ENCODE data around the gene HACD2. TPM values are rescaled to one million over a fixed set of nuclear protein-coding genes. Genes with fewer than 3 reads are reported as not detected.
"Not testable (repeated sequence)": the region's sequence is repeated elsewhere in the genome, so short reads cannot be mapped to it uniquely, and the experiment has no call there.

HACD2 gene
- total and polyA plus RNA-seq, 9 donors = 9.6 to 16.1 (median 12.5) TPM

DNA sequence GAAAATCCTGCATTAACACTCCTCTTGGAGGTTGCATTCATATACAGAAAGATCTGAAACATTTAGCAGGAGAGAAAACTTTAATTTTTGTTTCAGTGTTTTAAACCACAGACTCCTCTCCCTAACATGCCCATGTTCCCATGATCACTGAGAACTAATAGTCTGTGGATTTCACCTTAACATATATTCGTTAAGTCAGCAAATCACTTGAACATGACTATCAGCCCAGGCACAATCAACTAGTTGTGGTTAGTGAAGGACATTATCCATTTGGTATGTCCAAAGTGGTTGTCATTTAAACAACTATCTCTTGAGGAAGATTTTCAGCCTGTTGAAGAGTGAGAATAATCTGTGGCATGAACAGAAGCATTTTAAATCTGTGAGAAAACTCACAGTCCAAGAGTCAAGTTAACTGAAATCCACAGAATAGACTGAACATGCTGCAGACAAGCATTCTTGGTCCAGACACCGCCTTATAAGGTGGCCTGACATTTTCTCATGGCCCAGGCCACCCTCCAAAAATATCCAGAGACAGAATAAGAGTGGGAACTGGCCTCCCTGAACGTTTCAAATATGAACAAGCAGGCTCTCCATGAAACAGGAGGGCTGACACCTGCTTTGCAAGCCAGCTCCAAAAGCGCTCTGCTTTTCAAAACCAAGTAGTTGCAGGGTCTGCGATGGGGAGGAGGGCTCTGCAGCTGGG, 96.1 kb downstream of the HACD2 start:
- H3K9me3 ChIP-seq (replicated peaks; ENCODE audit: control insufficient read depth, low read depth, low read length) = no peaks in the 10 kb centered on the region
- H3K27me3 ChIP-seq (ENCODE audit: control insufficient read depth, insufficient read depth, low read length) = no peaks in the 10 kb centered on the region
- H3K4me3 ChIP-seq (ENCODE audit: low read length) = no peak overlapping the region
- no peaks in the 10 kb centered on the region for H3K4me1 ChIP-seq (ENCODE audit: control insufficient read depth, insufficient read depth, low read length)
- DNase-seq = no peak
- WGBS (ENCODE audit: insufficient coverage) = 71% methylated on average over 1 of the region's 5 CpGs
- no peak overlapping the region for H3K27ac ChIP-seq (ENCODE audit: low read length)
- H3K36me3 ChIP-seq (ENCODE audit: control insufficient read depth, insufficient read depth, low read length) = peaks cover 3% of the 10 kb centered on the region

DNA sequence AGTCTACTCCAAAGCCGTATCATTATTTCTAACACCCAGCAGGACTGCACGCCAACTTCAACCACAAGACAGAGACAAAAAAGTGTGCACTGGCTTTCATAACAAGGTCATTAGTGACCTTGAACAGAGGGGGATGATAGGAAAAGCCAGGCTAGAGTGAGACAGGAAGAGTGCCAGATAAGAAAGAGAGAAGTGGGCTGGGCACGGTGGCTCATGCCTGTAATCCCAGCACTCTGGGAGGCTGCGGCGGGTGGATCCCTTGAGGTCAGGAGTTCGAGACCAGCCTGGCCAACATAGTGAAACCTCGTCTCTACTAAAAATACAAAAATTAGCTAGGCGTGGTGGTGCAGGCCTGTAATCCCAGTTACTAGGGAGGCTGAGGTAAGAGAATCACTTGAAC, 97.8 kb downstream of the HACD2 start:
- not testable (repeated sequence) for H3K36me3 ChIP-seq (ENCODE audit: control insufficient read depth, insufficient read depth, low read length); H3K4me3 ChIP-seq (ENCODE audit: low read length); H3K27me3 ChIP-seq (ENCODE audit: control insufficient read depth, insufficient read depth, low read length); H3K4me1 ChIP-seq (ENCODE audit: control insufficient read depth, insufficient read depth, low read length); H3K27ac ChIP-seq (ENCODE audit: low read length); DNase-seq; H3K9me3 ChIP-seq (replicated peaks; ENCODE audit: control insufficient read depth, low read depth, low read length)
- WGBS (ENCODE audit: insufficient coverage) = 100% methylated on average over 1 of the region's 8 CpGs

DNA sequence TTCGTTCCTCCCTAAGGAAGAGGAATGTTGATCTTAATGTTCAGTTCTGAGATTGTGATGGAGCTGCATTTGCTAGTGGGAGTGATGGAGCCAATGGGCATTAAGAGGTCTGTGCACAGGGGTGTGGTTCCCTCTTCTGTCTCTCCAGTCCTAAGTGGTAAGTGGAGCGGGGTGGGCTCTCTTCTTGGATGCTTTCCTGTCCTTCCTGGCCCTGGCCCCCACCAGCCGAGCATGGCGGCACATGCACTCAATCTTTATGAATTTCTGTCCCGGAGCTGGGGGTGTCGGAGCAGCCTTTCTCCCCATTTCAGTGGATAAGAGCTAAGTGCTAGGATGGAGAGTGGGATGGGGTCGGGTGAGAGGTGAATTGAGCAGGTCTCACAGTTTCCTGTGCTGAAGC, 98.4 kb downstream of the HACD2 start:
- 93% methylated on average over 3 of the region's 7 CpGs for WGBS (ENCODE audit: insufficient coverage)
- Histone ChIP-seq H3K4me1 (ENCODE audit: control insufficient read depth, insufficient read depth, low read length) (no peaks in the 10 kb centered on the region), H3K36me3 (ENCODE audit: control insufficient read depth, insufficient read depth, low read length) (peaks cover 3% of the 10 kb centered on the region), H3K9me3 (replicated peaks; ENCODE audit: control insufficient read depth, low read depth, low read length) (no peaks in the 10 kb centered on the region), H3K4me3 (ENCODE audit: low read length) (no peak overlapping the region), H3K27ac (ENCODE audit: low read length) (no peak overlapping the region), H3K27me3 (ENCODE audit: control insufficient read depth, insufficient read depth, low read length) (no peaks in the 10 kb centered on the region)
- DNase-seq = no peak

DNA sequence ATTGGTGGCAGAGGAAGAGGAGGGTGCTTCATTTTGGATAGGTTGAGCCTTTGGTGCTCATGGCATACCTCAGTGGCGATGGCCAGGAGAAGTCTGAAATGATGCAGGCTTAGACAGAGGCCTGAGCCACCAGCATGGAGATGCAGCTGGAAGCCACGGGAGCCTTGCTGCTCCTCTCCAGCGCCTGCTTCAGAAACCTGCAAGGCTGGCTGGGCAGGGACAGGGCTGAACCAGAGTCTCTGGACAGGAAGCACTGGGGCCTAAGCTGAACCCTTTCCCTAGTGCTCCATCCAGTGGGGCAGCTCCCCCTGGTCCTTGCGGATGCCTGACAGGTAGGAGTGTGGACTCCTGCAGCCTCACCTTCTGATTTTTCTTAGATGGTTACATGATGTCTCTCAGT, 99.3 kb downstream of the HACD2 start:
- 65% methylated on average over 3 of the region's 4 CpGs for WGBS (ENCODE audit: insufficient coverage)
- H3K4me1 ChIP-seq (ENCODE audit: control insufficient read depth, insufficient read depth, low read length) = no peaks in the 10 kb centered on the region
- H3K27me3 ChIP-seq (ENCODE audit: control insufficient read depth, insufficient read depth, low read length) = no peaks in the 10 kb centered on the region
- no peaks in the 10 kb centered on the region for H3K9me3 ChIP-seq (replicated peaks; ENCODE audit: control insufficient read depth, low read depth, low read length)
- peaks cover 1% of the 10 kb centered on the region for H3K36me3 ChIP-seq (ENCODE audit: control insufficient read depth, insufficient read depth, low read length)
- H3K27ac ChIP-seq (ENCODE audit: low read length) = no peak overlapping the region
- no peak overlapping the region for H3K4me3 ChIP-seq (ENCODE audit: low read length)
- DNase-seq = no peak

DNA sequence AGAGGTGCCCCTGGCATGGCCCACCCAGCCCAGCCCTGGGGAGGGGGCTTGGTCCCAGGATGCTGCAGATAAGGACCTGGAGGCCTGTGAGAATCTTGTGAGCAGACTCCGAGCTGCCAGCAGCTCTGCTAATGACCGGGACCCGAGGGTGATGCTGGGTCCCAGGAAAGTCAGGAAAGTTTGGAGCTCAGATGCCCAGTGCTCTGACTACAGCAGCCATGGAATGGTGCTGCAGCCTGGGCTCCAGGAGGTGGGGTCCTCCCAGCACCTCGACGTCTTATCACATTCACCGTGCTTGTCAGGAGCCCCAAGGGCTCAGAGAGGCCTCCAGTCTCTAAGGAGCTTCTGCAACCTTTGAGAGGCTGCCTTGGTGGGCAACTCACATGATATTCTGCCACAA, 101.7 kb downstream of the HACD2 start:
- H3K36me3 ChIP-seq (ENCODE audit: control insufficient read depth, insufficient read depth, low read length) = no peaks in the 10 kb centered on the region
- H3K9me3 ChIP-seq (replicated peaks; ENCODE audit: control insufficient read depth, low read depth, low read length) = no peaks in the 10 kb centered on the region
- DNase-seq = no peak
- no peak overlapping the region for H3K4me3 ChIP-seq (ENCODE audit: low read length)
- H3K27ac ChIP-seq (ENCODE audit: low read length) = no peak overlapping the region
- WGBS (ENCODE audit: insufficient coverage) = 83% methylated on average over 6 of the region's 6 CpGs
- H3K27me3 ChIP-seq (ENCODE audit: control insufficient read depth, insufficient read depth, low read length) = no peaks in the 10 kb centered on the region
- H3K4me1 ChIP-seq (ENCODE audit: control insufficient read depth, insufficient read depth, low read length) = no peaks in the 10 kb centered on the region

DNA sequence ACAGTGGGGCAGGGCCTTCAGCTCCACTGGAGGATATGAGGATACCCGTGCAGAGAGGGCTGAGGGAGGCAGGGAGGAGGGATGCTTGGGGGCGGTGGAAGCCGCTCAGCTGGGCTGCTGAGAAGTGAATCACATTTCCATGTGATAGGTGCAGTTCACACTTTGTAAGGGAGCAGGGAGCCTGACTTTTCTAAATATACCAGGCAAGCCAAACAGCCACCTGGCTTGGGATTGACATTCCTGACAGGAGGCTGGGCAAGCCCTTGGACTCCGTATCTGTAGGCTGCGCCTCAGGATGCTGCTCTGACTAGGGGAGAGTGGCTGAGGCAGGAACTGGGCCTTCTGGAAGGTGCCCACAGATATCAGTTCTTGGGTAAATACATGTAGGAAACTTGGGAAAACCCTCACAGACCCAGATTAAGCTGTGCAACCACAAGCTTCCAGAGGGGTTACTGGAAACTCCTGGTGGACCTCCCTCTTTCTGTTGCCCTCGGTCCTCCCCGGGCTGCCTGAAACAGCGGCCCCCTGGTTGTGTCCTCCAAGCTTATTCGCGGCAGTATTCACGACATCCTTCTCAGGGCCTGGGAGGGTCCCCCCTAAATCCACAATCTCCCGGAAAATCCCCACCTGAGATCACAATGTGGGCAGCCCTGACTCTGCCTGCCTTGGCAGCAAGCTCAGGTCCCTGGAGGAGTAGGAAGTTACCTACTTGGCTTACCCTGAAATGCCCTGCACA, 103.0 kb downstream of the HACD2 start:
- DNase-seq = no peak
- 66% methylated on average over 10 of the region's 12 CpGs for WGBS (ENCODE audit: insufficient coverage)

DNA sequence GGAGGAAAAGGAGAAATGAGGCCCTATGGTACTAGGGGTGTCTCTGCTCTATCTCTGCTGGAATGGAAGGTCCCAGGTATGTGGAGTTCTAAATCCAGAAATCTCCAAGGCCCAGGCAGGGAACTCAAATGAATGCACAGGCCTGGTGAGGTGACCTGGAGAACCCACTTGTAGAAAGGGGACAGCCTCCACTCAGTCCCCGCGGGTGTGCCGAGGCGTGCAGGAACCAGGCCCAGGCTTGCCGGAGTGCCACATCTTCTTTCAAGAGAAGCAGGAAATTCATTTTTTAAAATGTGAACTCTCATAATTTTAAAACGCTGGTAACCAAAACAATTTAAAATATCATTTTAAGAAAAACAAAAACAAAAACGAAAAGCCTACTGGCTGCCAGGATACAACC, 103.8 kb downstream of the HACD2 start:
- DNase-seq = no peak

More for the DNA sequence above, 103.0 kb downstream of the HACD2 start:
- no peaks in the 10 kb centered on the region for H3K27me3 ChIP-seq (ENCODE audit: control insufficient read depth, insufficient read depth, low read length)
- H3K27ac ChIP-seq (ENCODE audit: low read length) = no peak overlapping the region
- no peak overlapping the region for H3K4me3 ChIP-seq (ENCODE audit: low read length)
- no peaks in the 10 kb centered on the region for H3K4me1 ChIP-seq (ENCODE audit: control insufficient read depth, insufficient read depth, low read length)
- no peaks in the 10 kb centered on the region for H3K36me3 ChIP-seq (ENCODE audit: control insufficient read depth, insufficient read depth, low read length)
- H3K9me3 ChIP-seq (replicated peaks; ENCODE audit: control insufficient read depth, low read depth, low read length) = no peaks in the 10 kb centered on the region

DNA sequence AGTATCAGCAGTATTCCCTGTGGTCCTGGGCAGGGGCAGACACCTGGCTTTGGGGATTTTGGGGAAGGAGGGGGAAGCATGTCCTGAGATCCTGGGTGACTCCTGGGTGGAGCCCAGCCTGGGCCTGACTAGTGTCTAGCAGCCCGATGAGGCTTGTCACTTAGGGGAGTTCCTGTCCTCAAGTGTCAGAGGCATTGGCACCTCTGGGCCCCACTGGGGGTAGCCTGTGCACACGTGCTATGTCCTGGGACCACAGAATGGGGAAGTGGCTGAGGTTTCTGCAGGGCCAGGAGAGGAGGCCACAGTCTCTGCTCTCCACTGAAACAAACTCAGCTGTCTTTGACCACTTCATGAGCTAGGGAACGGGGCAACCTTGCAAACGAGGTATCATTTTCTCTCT, 104.4 kb downstream of the HACD2 start:
- H3K4me1 ChIP-seq (ENCODE audit: control insufficient read depth, insufficient read depth, low read length) = no peaks in the 10 kb centered on the region
- 43% methylated on average over 2 of the region's 4 CpGs for WGBS (ENCODE audit: insufficient coverage)
- no peaks in the 10 kb centered on the region for H3K9me3 ChIP-seq (replicated peaks; ENCODE audit: control insufficient read depth, low read depth, low read length)
- DNase-seq = no peak
- no peaks in the 10 kb centered on the region for H3K27me3 ChIP-seq (ENCODE audit: control insufficient read depth, insufficient read depth, low read length)
- no peaks in the 10 kb centered on the region for H3K36me3 ChIP-seq (ENCODE audit: control insufficient read depth, insufficient read depth, low read length)
- H3K27ac ChIP-seq (ENCODE audit: low read length) = no peak overlapping the region
- H3K4me3 ChIP-seq (ENCODE audit: low read length) = no peak overlapping the region

More for the DNA sequence above, 103.8 kb downstream of the HACD2 start:
- H3K4me1 ChIP-seq (ENCODE audit: control insufficient read depth, insufficient read depth, low read length) = no peaks in the 10 kb centered on the region
- WGBS (ENCODE audit: insufficient coverage) = 100% methylated on average over 1 of the region's 7 CpGs
- H3K27ac ChIP-seq (ENCODE audit: low read length) = no peak overlapping the region
- no peaks in the 10 kb centered on the region for H3K27me3 ChIP-seq (ENCODE audit: control insufficient read depth, insufficient read depth, low read length)
- no peaks in the 10 kb centered on the region for H3K36me3 ChIP-seq (ENCODE audit: control insufficient read depth, insufficient read depth, low read length)
- H3K9me3 ChIP-seq (replicated peaks; ENCODE audit: control insufficient read depth, low read depth, low read length) = no peaks in the 10 kb centered on the region
- no peak overlapping the region for H3K4me3 ChIP-seq (ENCODE audit: low read length)

DNA sequence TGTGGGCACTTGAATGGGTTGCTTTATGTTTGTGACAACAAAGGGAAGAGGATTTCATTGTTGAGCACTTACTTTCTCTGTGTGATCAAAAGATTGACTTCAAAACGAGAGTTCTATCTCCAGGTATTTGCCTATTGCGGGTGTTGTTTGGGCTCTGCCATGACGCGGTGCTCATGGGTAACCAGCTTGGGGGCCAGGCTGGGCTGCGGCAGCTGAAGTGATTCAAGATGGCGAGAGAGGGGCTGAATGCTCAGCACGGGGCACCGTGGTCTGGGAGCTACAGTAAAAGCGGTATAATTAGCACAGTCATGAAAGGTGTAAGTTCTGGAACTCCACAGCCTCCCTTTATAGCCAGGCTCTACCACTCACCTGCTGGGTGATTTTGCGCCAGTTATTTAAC, 105.0 kb downstream of the HACD2 start:
- WGBS (ENCODE audit: insufficient coverage) = 79% methylated on average over 9 of the region's 10 CpGs
- no peak overlapping the region for H3K27ac ChIP-seq (ENCODE audit: low read length)
- DNase-seq = no peak
- no peak overlapping the region for H3K4me3 ChIP-seq (ENCODE audit: low read length)
- no peaks in the 10 kb centered on the region for H3K9me3 ChIP-seq (replicated peaks; ENCODE audit: control insufficient read depth, low read depth, low read length)
- no peaks in the 10 kb centered on the region for H3K4me1 ChIP-seq (ENCODE audit: control insufficient read depth, insufficient read depth, low read length)
- peaks cover 3% of the 10 kb centered on the region for H3K27me3 ChIP-seq (ENCODE audit: control insufficient read depth, insufficient read depth, low read length)
- H3K36me3 ChIP-seq (ENCODE audit: control insufficient read depth, insufficient read depth, low read length) = no peaks in the 10 kb centered on the region

DNA sequence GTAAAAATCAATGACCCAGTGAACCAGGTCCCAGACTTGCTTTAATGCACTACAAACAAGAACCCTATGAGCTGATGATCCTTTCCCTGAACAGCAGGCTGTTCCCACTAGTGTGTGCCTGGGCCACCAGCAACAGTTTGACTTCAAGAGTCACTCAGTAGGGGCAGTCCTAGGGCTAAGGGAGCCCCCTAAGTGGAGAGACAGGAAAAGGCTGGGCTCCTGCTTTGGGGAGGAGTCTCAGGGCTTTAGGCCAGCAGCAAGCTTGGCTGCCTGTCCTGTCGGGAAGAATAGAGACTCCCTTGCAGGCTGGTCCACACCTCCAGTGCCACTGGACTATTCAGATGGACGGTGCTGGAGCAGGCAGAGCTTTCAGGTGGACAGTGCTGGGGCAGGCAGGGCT, 106.5 kb downstream of the HACD2 start:
- Histone ChIP-seq H3K27me3 (ENCODE audit: control insufficient read depth, insufficient read depth, low read length) (peaks cover 3% of the 10 kb centered on the region), H3K4me3 (ENCODE audit: low read length) (no peak overlapping the region), H3K9me3 (replicated peaks; ENCODE audit: control insufficient read depth, low read depth, low read length) (no peaks in the 10 kb centered on the region), H3K27ac (ENCODE audit: low read length) (no peak overlapping the region), H3K4me1 (ENCODE audit: control insufficient read depth, insufficient read depth, low read length) (no peaks in the 10 kb centered on the region), H3K36me3 (ENCODE audit: control insufficient read depth, insufficient read depth, low read length) (no peaks in the 10 kb centered on the region)
- WGBS (ENCODE audit: insufficient coverage) = 50% methylated on average over 1 of the region's 2 CpGs
- DNase-seq = no peak
